ENCODE data around the gene KYAT1. TPM values are rescaled to one million over a fixed set of nuclear protein-coding genes. Genes with fewer than 3 reads are reported as not detected.

KYAT1 gene
- total RNA-seq, 1 experiment from 2014 or later: 8.9 TPM

DNA sequence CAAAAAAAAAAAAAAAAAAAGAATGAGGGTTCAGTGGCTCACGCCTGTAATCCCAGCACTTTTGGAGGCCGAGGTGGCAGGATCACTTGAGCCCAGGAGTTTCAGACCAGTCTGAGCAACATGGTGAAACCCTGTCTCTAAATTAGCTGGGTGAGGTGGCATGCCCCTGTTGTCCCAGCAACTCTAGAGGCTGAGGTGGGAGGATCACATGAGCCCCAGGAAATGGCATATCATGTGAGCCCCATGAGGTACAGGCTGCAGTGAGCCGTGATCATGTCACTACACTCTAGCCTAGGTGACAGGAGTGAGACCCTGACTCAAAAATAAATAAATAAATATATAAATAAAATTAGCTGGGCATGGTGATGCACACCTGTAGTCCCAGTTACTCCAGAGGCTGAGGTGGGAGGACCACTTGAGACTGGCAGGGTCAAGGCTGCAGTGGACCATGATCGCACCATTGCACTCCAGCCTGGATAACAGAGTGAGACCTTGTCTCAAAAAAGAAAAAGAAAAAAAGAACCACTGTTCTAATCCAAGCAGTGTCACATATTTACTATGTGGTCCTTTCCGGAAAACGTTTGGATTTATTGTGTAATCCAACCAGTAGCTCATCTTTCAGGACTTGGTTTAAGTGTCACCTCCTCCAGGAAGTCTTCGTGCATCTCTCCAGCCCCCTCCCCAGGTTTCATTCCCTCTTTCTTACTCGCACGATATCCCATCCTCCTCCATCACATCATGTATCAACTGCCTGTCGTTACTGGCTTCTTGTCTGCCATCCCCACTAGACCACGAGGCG is 39.9 kb downstream of the KYAT1 start:
- DNase-seq (ENCODE audit: low read depth): no peak

DNA sequence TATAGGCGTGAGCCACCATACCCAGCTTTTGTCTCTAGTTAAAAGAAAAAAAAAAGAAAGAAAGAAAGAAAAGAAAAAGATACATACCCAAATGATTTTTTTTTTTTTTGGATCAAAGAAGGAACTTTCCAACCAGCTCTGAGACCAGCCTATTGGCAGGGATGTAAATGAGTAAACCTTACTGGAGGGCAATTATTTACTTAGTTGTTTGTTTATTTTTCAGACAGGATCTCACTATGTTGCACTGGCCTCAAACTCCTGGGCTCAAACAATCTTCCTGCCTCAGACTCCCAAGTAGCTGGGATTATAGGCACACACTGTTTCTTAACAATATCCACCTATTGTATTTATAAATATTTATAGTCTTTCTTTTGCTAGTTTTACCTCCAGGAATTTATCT is 41.2 kb downstream of the KYAT1 start:
- DNase-seq (ENCODE audit: low read depth): no peak

DNA sequence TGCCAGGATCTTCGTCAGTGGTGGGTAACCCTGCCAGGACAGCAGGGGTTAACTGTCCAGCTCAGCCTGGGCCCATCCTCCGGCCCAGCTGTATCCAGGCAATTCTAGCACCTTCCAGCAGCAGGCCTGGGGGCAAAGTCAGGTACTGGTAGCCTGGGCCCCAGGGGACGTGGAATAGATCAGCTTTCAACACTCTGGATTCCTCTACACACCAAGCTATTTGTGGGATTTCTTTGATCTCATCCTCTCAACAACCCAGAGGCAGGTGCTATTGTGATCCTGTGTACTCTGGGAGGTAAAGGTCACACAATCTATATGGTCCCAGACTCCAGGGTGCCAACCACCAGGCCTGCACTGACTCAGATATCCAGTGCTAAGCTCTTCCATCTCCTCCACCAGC is 43.4 kb downstream of the KYAT1 start:
- DNase-seq (ENCODE audit: low read depth): no peak

- no peak for DNase-seq (ENCODE audit: low read depth)
These were observed 45.1 kb downstream of the KYAT1 start for GRCh38 chr9:128836509-128837145.

DNA sequence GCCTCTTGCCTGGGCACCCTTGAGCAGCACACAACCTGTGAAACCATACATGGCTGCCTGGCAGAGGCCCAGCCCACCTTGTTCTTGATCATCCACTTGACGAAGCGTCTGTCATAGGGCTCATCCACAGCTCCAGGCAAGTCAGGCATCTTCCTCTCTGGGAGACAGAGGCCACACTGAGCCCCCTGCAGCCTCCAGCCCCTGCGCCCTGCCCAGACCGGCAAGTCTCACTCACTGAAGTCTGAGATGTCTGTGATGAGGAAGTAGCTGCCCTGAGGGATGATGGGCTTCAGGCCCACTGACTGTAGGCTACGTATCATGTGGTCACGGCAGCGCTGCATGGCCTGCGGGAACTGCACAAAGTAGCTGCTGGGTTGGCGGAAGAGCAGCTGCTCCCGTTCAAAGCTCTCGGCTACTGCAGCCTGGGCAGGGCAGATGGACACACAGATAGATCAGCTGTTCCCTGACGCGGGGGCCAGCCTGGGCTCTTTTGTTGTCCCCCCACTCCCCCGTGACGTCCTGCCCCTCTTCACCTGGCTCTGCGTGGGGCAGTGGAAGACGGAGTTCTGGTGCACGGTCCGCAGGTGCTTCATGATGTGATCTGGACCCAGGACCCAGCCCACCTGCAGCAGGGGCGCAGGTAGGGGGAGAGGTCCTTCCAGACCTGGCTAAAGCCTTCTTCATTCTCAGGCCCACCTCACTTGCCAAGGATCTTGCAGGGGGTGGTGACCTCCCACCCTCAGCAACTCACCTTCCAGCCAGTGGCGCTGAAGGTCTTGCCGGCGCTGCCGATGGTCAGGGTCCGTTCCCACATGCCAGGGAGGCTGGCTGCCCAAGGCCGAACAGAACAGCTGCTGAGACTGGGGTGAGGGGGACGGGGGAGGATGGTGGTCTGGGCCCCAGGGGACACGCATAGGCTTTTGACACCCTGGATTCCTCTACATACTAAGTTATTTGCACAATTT is 46.2 kb downstream of the KYAT1 start:
- DNase-seq (ENCODE audit: low read depth): no peak

GRCh38 chr9:128833696-128834095 is 48.1 kb downstream of the KYAT1 start:
- DNase-seq (ENCODE audit: low read depth): no peak

- peak; percentile 98 for DNase-seq (ENCODE audit: low read depth)
These were observed 52.1 kb downstream of the KYAT1 start, which contains the start of gene SPOUT1 for GRCh38 chr9:128829477-128830251. SPOUT1 (minus strand) TSS chr9:128829794; CDS start chr9:128829780, 14 bp downstream.

GRCh38 chr9:128828719-128829452 is 52.9 kb downstream of the KYAT1 start:
- DNase-seq (ENCODE audit: low read depth): no peak

- DNase-seq (ENCODE audit: low read depth): no peak
These were observed 53.5 kb downstream of the KYAT1 start for GRCh38 chr9:128828267-128828666.

DNA sequence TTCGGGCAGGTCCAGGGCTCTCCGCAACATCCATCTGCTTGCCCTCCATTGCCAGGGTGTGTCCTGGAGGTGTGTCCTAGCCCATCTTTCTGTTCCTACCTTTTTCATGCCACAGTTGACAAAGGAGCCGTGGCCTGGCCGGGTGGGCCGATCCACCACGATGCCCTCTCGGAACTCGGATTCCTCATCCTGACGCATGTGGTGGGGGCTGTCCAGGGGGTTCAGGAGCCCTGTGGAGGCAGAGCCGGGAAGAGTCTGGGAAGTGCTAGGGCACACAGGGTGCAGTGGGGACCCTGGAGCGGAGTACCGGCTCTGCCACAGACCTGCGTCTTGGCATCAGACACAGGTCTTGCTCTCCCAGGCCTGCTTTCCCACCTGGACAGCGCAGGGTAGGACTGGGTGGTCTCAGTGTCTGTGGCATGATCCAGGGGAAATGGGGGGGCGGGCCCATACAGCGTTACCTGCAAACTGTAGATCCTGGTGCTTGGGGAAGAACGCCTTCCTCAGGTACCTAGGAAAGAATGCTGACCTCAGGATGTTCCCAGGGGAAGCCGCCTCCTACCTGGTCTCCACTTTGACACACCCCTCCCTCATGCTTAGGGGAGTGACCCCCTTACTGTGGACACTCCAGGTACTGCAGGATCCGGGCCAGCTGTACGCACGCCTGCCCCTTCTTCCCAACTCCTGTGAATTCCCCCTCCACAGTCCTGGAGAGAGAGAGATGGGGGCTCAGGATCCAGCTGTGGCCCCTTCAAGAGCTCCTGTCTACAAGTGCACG is 55.6 kb downstream of the KYAT1 start:
- no peak for DNase-seq (ENCODE audit: low read depth)

GRCh38 chr9:128824911-128825310 is 56.8 kb downstream of the KYAT1 start:
- DNase-seq (ENCODE audit: low read depth): no peak

- no peak for DNase-seq (ENCODE audit: low read depth)
These were observed 57.8 kb downstream of the KYAT1 start for GRCh38 chr9:128823903-128824406.

DNA sequence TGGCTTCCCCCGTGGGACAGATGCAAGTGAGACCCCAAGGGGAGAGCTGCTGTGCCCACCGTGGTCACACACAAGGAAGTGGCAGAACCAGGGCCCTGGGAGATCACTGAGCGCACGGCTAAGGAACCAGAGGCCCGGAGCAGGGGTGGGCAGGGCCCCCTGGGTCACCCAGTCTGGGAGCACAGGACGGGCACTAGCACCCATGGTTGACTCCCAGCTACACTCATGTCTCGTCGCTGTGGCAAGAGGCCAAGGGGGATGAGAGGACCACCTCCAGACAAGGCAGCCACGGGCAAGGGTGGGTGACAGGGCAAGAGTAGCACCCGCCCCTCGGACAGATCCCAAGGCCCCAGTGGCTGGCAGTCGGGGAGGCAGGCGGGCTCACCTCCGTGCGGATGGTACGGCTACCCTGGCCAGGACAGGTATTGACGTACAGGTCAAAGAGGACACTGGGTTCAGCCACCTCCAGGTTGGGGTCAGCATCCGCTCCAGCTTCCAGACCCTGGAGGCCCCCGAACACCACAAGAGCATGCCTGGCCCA is 58.3 kb downstream of the KYAT1 start:
- DNase-seq (ENCODE audit: low read depth): no peak

- DNase-seq (ENCODE audit: low read depth): no peak
These were observed 59.2 kb downstream of the KYAT1 start for GRCh38 chr9:128822407-128823042.

- DNase-seq (ENCODE audit: low read depth): no peak
These were observed 60.0 kb downstream of the KYAT1 start for GRCh38 chr9:128821584-128822406.

DNA sequence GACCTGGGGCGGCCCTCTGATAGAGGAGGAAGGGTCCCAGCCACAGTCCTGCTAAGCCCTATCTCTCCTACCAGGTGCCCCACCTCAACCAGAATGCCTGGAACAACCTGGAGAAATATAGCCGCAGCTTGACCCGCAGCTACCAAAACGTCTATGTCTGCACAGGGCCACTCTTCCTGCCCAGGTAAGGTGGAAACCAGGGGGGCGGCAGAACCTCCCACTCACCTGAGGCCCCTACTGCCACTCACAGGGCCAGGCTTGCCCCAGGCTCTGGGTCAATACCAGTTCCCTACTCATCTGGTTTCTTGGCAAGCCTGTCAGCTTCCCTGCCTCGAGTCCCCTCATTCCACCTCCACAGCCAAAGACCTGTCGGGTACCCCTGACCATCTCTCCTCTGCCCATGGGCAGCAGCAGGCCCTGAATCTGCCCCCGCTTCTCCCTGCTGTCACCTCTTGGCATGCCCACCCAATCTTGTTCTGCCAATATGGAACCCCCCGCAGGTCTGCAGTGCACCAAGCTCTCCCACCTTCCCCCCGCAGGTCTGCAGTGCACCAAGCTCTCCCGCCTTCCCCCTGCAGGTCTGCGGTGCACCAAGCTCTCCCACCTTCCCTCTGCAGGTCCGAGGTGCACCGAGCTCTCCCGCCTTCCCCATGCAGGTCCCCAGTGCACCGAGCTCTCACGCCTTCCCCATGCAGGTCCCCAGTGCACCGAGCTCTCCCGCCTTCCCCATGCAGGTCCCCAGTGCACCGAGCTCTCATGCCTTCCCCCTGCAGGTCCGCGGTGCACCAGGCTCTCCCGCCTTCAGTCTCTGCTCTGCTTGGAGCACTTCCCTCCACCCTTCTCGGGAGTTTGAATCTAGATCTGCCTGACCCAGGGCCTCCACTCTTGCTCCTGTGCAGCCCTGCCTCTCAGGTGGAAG is 60.8 kb downstream of the KYAT1 start:
- DNase-seq (ENCODE audit: low read depth): no peak

Data from Daoy (cell line).